ENCODE data around the gene VGLL4.
A peak's percentile ranks its signal among the peaks of the same experiment; 100 is the strongest.
"Not testable (repeated sequence)": the region's sequence is repeated elsewhere in the genome, so short reads cannot be mapped to it uniquely, and the experiment has no call there.

VGLL4 gene

DNA sequence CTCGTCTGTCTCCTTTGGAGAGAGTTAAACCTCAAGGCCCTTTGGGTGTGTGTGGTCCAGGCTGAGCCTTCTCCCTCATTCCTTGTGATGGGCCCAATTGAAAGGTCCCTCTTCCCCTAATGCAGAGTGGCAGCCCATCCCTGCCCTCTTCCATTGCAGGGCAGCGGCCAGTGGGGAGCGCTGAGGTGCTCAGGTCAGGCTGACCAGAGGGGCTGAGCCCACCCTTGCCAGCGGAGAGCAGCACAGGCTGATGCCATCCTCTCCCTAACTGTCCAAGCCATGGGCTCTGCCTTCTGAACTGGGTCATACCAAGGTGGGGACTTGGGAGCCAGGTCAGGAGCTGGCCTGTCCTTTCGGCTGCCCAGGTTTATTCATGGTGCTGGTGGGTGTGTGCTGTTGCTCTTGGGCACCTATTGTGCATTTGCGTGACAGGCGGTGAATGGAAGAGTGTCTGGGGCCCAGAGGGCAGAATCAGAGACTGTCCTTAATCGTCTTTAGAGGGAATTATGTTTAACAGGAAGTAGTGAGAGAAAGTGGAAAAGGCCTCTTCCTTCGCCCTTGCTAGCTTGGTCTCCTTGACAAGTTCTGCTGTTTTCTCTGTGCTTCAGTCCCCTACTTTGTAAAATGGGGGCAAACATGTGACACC, 96.9 kb downstream of the VGLL4 start:
- no peak for DNase-seq

DNA sequence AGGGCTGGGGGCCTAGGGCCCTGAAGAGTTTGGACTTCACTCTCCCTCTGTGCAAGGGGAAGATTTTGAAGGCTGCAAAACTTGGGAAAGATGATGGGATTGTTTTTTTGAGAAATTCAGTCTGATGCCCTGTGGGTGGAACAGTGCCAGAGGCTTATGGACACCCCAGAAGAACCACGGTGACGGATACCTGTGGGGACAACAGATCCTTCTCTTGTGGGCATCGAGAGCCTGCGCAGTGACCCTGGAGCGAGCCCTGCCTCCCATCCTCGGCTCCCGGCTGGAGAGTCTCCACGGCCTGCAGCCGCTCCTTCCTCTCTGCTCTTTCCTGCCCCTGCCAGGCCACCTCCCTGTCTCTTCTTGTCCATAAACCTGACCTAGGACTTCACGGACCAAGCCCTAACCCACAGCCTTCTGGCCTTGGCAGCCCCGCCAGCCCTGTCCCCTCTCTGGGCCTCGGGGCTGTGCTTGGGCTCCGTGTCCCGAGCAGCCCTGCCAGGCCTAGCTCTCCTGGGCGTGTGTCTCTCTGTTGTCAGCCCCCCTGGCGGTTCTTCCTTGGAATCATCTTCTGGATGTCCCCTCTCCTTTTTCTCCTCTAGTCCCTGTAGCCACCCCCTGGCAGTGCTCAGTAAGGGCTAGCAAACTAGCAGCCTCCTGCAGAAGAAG, 98.4 kb downstream of the VGLL4 start:
- no peak for DNase-seq

- peak; percentile 67 for DNase-seq
Observed at GRCh38 chr3:11544412-11545181, 99.1 kb downstream of the VGLL4 start.

DNA sequence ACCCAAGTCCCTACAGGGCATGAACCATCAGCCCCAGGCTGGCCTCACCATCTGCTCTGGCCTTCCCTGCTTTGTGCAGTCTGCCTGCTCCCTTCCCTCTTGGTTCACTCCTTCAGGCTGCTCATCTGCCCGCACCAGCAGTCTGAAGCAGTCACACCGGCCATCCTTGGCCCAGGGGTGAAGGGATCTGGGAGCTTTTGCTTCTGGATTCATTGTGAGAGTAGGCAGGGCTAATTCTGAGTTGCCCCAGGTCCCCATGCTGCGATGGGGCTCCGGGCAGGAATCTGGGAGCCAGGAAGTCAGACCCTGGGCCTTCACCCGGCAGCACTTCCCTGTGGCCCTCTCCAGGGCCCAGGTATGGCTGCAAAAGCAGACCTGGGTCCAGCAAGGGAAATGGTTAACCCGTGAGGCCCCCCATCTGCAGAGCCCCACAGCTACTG, 99.7 kb downstream of the VGLL4 start:
- no peak for DNase-seq

GRCh38 chr3:11543141-11543947, 100.4 kb downstream of the VGLL4 start:
- DNase-seq: no peak

DNA sequence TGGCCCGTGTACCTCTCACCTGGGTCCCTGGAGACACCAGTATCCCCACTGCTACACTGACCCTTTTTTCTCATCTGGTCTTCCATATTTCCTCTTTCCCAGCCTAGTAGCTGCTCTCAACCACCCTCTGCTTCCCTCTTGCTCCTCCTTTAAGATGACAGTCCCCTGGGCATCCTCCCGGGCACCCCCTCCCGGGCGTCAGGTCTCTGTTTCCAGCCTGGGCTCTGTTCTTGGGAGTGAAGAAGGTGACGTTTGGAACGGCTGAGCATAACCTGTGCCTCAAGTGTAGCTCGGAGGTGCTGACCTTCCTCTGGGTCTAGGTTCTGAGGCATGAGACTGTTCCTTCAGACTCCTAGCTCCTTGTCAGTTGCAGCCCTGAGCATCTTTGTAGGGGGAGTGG, 101.2 kb downstream of the VGLL4 start:
- DNase-seq: no peak

DNA sequence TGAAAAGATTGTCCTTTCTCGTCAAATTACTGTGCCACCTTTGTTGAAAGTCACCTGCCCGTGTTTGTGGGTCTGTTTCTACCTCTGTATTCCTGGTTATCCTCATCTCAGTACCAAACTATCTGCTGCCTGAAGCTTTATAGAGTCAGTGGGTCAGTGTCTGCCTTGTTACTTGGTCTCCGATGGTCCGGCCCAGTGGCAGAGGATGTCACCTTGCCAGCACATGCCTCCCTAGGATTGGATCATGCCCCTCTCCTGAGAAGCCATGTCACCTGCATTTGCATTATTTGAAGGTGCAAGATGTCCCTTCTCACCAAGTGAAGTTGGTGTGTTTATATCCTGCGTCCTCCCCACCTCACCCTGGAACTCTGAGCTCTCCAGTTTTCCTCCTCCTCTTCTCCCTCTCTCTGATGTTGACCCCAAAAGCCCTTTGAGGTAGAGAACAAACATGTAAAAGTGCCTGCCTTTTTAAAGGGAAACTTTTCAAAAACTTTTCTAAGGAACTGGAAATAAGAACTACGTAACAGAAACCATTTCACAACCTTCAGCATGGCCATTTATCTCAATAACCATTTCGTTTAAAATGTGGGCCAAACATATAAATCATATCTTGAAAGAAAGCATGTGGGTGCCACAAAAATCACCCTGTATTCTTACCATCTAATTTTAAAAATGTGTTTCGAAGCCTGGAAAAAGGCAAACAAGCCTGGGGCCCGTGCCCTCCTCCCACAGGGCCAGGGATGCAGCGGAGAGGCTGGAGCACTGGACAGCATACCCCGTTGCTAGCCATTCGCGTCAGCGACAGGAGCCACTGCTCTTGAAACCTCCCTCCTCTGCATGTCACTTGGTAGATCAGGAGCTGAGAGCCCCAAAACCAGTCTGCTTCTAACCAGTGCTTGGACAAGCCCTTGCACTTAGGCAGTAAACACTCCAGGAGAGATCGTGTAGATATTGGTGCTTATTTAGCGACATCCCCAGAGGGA, 102.1 kb downstream of the VGLL4 start:
- no peak for DNase-seq

DNA sequence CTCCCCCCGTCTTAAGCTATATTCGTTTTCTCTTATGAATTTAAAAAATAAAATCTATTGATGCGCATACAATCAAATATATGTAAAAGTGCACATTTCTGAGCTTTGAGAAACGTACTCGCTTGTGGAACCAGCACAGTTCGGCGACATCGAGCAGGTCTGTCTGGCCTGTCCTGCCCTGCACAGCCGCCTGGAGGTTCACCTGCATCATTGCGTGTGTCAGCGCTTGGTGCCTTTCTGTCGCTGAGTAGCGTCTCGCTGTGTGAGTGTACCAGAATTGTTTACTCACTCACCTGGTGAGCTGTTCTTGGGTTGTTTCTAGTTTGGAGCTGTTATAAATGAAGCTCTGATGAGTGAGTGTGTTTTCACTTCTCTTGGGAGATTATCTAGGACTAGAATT, 104.0 kb downstream of the VGLL4 start:
- no peak for DNase-seq

GRCh38 chr3:11539218-11539617, 104.5 kb downstream of the VGLL4 start:
- DNase-seq: no peak

DNA sequence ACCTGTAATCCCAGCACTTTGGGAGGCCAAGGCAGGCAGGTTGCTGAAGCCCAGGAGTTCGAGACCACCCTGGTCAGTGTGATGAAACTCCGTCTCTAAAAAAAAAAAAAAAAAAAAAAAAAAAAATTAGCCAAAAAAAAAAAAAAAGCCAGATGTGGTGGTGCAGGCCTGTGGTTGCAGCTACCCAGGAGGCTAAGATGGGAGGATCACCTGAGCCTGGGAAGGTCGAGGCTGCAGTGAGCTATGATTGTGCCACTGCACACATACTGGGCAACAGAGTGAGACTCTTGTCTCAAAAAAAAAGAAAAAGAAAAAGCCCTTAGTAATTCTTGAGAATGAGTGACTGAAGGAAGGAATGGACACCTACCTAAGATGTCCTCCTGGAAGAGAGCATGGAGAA, 105.1 kb downstream of the VGLL4 start:
- no peak for DNase-seq

DNA sequence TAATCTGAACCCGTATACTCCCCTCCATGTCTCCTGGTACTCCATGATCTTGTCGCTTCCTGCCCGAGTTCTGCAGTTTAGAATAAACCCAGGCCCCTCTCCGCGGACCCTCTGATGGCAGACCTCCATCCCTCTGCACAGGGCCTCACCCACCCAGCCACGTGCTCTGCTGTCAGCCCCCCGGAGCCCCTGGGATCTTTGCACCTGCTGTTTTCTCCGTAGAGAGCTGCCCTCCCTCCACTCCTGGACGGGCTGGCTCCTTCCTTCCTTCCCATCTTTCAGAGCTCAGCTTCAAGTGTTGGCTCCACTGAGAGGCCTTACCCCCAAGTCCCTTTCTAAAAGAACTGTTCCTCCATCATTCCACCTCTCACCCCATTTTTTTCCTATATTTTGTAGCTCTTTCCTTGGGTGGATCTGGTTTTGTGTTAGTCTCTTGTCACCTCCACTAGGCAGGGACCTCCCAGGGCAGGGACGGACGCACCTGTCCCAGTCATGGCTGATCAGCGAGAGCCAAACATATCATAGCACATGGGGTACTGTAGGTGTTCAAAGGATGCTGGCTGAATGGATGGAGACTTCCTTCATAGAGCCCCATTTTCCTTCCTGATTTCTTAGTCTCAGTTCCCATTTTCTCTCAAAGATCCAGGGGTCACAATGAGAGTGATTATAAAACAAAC, 106.6 kb downstream of the VGLL4 start:
- no peak for DNase-seq

GRCh38 chr3:11536132-11536935, 107.4 kb downstream of the VGLL4 start:
- no peak for DNase-seq

- no peak for DNase-seq
Observed at GRCh38 chr3:11535243-11535960, 108.3 kb downstream of the VGLL4 start.

- no peak for DNase-seq
Observed at GRCh38 chr3:11534793-11535101, 109.0 kb downstream of the VGLL4 start.

- no peak for DNase-seq
Observed at GRCh38 chr3:11534011-11534792, 109.5 kb downstream of the VGLL4 start.

- DNase-seq: no peak
Observed at GRCh38 chr3:11532931-11533391, 110.8 kb downstream of the VGLL4 start.

GRCh38 chr3:11530153-11530721, 113.5 kb downstream of the VGLL4 start:
- no peak for DNase-seq

GRCh38 chr3:11529281-11529680, 114.4 kb downstream of the VGLL4 start:
- DNase-seq: no peak

DNA sequence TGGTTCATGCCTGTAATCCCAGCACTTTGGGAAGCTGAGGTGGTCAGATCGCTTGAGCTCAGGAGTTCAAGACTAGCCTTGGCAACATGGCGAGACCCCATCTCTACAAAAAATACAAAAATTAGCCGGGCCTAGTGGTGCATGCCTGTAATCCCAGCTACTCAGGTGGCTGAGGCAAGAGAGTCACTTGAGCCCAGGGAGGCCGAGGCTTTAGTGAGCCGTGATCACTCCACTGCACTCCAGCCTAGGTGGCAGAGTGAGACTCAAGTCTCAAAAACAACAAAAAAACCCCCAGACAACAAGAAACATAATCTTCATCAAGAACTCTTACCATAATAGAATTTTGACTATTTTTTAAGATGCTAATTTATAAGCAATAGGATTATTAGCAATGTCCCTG, 117.6 kb downstream of the VGLL4 start:
- not testable (repeated sequence) for DNase-seq
